Activated naive CD4-positive, alpha-beta T cell treated with anti-CD3 and anti-CD28 coated beads for 36 hours (primary cell): ENCODE measurements around the gene ARHGAP44. TPM values are rescaled to one million over a fixed set of nuclear protein-coding genes. Genes with fewer than 3 reads are reported as not detected.

Experiments used
- CTCF ChIA-PET: fragments of 350-600 bp; sonication (Branson Sonifier 250); formaldehyde crosslinking; loops from one replicate; lab custom pipeline; 2021; ENCODE audit warnings: antibody characterized with exemption; lab: Charles Lee
- DNase-seq: peaks from one replicate; pipeline ENCODE4 v3.0.0-alpha.2; 2020
- H3K27ac Mint-ChIP-seq: one replicate; pipeline ENCODE4 v1.8.0; 2021; ENCODE audit warnings: mild to moderate bottlenecking, mixed read lengths
- H3K27me3 Mint-ChIP-seq: one replicate; pipeline ENCODE4 v1.8.0; 2021; ENCODE audit warnings: low read depth, mixed read lengths
- H3K36me3 Mint-ChIP-seq: one replicate; pipeline ENCODE4 v1.8.0; 2021; ENCODE audit warnings: low read depth, mixed read lengths
- H3K4me1 Mint-ChIP-seq: one replicate; pipeline ENCODE4 v1.8.0; 2021; ENCODE audit warnings: low read depth, mixed read lengths
- H3K4me3 Mint-ChIP-seq: one replicate; pipeline ENCODE4 v1.8.0; 2021; ENCODE audit warnings: mild to moderate bottlenecking, moderate library complexity, mixed read lengths
- H3K9me3 Mint-ChIP-seq: one replicate; pipeline ENCODE4 v1.8.0; 2021; ENCODE audit warnings: mixed read lengths
- intact Hi-C: fragments of 100-400 bp; cut with micrococcal nuclease; formaldehyde crosslinking; loops from one replicate; pipeline ENCODE4 v1.15.1; 2023
- total RNA-seq, 2 experiments: library from RNA; stranded (reverse); gene quantifications; one replicate each; pipeline ENCODE4 v1.2.3, GENCODE V29; 2021

The ARHGAP44 gene
- total RNA-seq, 2 experiments from 2014 or later = 0.12 TPM; not detected in 1

- no peak overlapping the region for H3K27ac Mint-ChIP-seq
- intact Hi-C loops = no loop called here
- H3K27me3 Mint-ChIP-seq = peaks cover 41% of the 10 kb centered on the region
- H3K9me3 Mint-ChIP-seq = no peaks in the 10 kb centered on the region
- no peak for DNase-seq
- H3K4me1 Mint-ChIP-seq = peaks cover 7% of the 10 kb centered on the region
- CTCF ChIA-PET = interaction anchor here (1.0 to 1.1 kb wide), 2 partner anchors 10 to 244 kb away, joined by 3 read pairs; no protein-coding TSS in a partner anchor
- no peaks in the 10 kb centered on the region for H3K36me3 Mint-ChIP-seq
- H3K4me3 Mint-ChIP-seq = peak overlapping the region; percentile 47
Observed at GRCh38 chr17:12789075-12789480, 220 bp upstream of the ARHGAP44 start.

- Mint-ChIP-seq H3K4me1 (peaks cover 7% of the 10 kb centered on the region), H3K27ac (no peak overlapping the region), H3K27me3 (peaks cover 40% of the 10 kb centered on the region), H3K9me3 (no peaks in the 10 kb centered on the region), H3K36me3 (no peaks in the 10 kb centered on the region), H3K4me3 (peak overlapping the region; percentile 68)
- intact Hi-C loops = no loop called here
- no peak for DNase-seq
- CTCF ChIA-PET = interaction anchor here (1.0 kb wide), 1 partner anchor 9 kb away, joined by 3 read pairs; no protein-coding TSS in a partner anchor
Observed at GRCh38 chr17:12790249-12791106, 1.2 kb downstream of the ARHGAP44 start.

- Mint-ChIP-seq H3K36me3 (no peaks in the 10 kb centered on the region), H3K27ac (no peak overlapping the region), H3K4me3 (no peak overlapping the region), H3K4me1 (peaks cover 4% of the 10 kb centered on the region), H3K9me3 (peaks cover 8% of the 10 kb centered on the region), H3K27me3 (peaks cover 27% of the 10 kb centered on the region)
- intact Hi-C loops = no loop called here
- DNase-seq = no peak
- CTCF ChIA-PET = interaction anchor here (0.7 kb wide), 1 partner anchor 36 kb away, joined by 3 read pairs; no protein-coding TSS in a partner anchor
Observed at GRCh38 chr17:12794919-12795532, 5.7 kb downstream of the ARHGAP44 start.

GRCh38 chr17:12800855-12801365 lies 11.6 kb downstream of the ARHGAP44 start:
- intact Hi-C loops = no loop called here
- H3K27ac Mint-ChIP-seq = no peak overlapping the region
- H3K4me3 Mint-ChIP-seq = no peak overlapping the region
- H3K9me3 Mint-ChIP-seq = peaks cover 9% of the 10 kb centered on the region
- no peak for DNase-seq
- H3K27me3 Mint-ChIP-seq = peaks cover 6% of the 10 kb centered on the region
- H3K4me1 Mint-ChIP-seq = no peaks in the 10 kb centered on the region
- H3K36me3 Mint-ChIP-seq = no peaks in the 10 kb centered on the region
- CTCF ChIA-PET = interaction anchor here (0.5 kb wide), 1 partner anchor 1851 kb away, joined by 3 read pairs; no protein-coding TSS in a partner anchor

- no peak overlapping the region for H3K4me3 Mint-ChIP-seq
- no peaks in the 10 kb centered on the region for H3K36me3 Mint-ChIP-seq
- no peak overlapping the region for H3K27ac Mint-ChIP-seq
- peaks cover 15% of the 10 kb centered on the region for H3K9me3 Mint-ChIP-seq
- intact Hi-C loops = no loop called here
- CTCF ChIA-PET = no interaction called here
- H3K27me3 Mint-ChIP-seq = peaks cover 5% of the 10 kb centered on the region
- H3K4me1 Mint-ChIP-seq = no peaks in the 10 kb centered on the region
- no peak for DNase-seq
Observed at GRCh38 chr17:12806630-12807029, 17.3 kb downstream of the ARHGAP44 start.

- Mint-ChIP-seq H3K27me3 (peaks cover 4% of the 10 kb centered on the region), H3K4me1 (no peaks in the 10 kb centered on the region), H3K9me3 (peaks cover 14% of the 10 kb centered on the region), H3K27ac (no peak overlapping the region), H3K36me3 (no peaks in the 10 kb centered on the region), H3K4me3 (no peak overlapping the region)
- DNase-seq = no peak
- intact Hi-C loops = no loop called here
- CTCF ChIA-PET = no interaction called here
Observed at GRCh38 chr17:12808723-12809122, 19.4 kb downstream of the ARHGAP44 start.

- H3K9me3 Mint-ChIP-seq = peaks cover 12% of the 10 kb centered on the region
- H3K27ac Mint-ChIP-seq = no peak overlapping the region
- no peaks in the 10 kb centered on the region for H3K4me1 Mint-ChIP-seq
- CTCF ChIA-PET = no interaction called here
- H3K36me3 Mint-ChIP-seq = no peaks in the 10 kb centered on the region
- H3K27me3 Mint-ChIP-seq = peaks cover 2% of the 10 kb centered on the region
- intact Hi-C loops = no loop called here
- H3K4me3 Mint-ChIP-seq = no peak overlapping the region
- no peak for DNase-seq
Observed at GRCh38 chr17:12812877-12813276, 23.6 kb downstream of the ARHGAP44 start.

GRCh38 chr17:12813664-12814063 lies 24.4 kb downstream of the ARHGAP44 start:
- Mint-ChIP-seq H3K36me3 (no peaks in the 10 kb centered on the region), H3K27me3 (peaks cover 2% of the 10 kb centered on the region), H3K27ac (no peak overlapping the region), H3K4me1 (no peaks in the 10 kb centered on the region), H3K4me3 (no peak overlapping the region), H3K9me3 (peaks cover 11% of the 10 kb centered on the region)
- CTCF ChIA-PET = no interaction called here
- intact Hi-C loops = no loop called here
- DNase-seq = no peak

- no peak for DNase-seq
- H3K27me3 Mint-ChIP-seq = peaks cover 2% of the 10 kb centered on the region
- intact Hi-C loops = no loop called here
- no peak overlapping the region for H3K4me3 Mint-ChIP-seq
- CTCF ChIA-PET = no interaction called here
- H3K27ac Mint-ChIP-seq = no peak overlapping the region
- peaks cover 8% of the 10 kb centered on the region for H3K9me3 Mint-ChIP-seq
- H3K36me3 Mint-ChIP-seq = no peaks in the 10 kb centered on the region
- no peaks in the 10 kb centered on the region for H3K4me1 Mint-ChIP-seq
Observed at GRCh38 chr17:12814718-12815117, 25.4 kb downstream of the ARHGAP44 start.

- no peak overlapping the region for H3K27ac Mint-ChIP-seq
- peaks cover 8% of the 10 kb centered on the region for H3K9me3 Mint-ChIP-seq
- no peaks in the 10 kb centered on the region for H3K4me1 Mint-ChIP-seq
- H3K36me3 Mint-ChIP-seq = no peaks in the 10 kb centered on the region
- intact Hi-C loops = no loop called here
- no peak for DNase-seq
- CTCF ChIA-PET = no interaction called here
- H3K27me3 Mint-ChIP-seq = peaks cover 2% of the 10 kb centered on the region
- H3K4me3 Mint-ChIP-seq = no peak overlapping the region
Observed at GRCh38 chr17:12815642-12816141, 26.4 kb downstream of the ARHGAP44 start.

GRCh38 chr17:12821376-12821940 lies 32.2 kb downstream of the ARHGAP44 start:
- Mint-ChIP-seq H3K9me3 (peaks cover 8% of the 10 kb centered on the region), H3K4me3 (no peak overlapping the region), H3K27me3 (no peaks in the 10 kb centered on the region), H3K36me3 (no peaks in the 10 kb centered on the region), H3K4me1 (no peaks in the 10 kb centered on the region), H3K27ac (no peak overlapping the region)
- DNase-seq = no peak
- CTCF ChIA-PET = no interaction called here
- intact Hi-C loops = no loop called here

- H3K4me1 Mint-ChIP-seq = no peaks in the 10 kb centered on the region
- no peaks in the 10 kb centered on the region for H3K36me3 Mint-ChIP-seq
- CTCF ChIA-PET = no interaction called here
- intact Hi-C loops = no loop called here
- H3K9me3 Mint-ChIP-seq = peaks cover 6% of the 10 kb centered on the region
- no peak overlapping the region for H3K4me3 Mint-ChIP-seq
- no peak overlapping the region for H3K27ac Mint-ChIP-seq
- H3K27me3 Mint-ChIP-seq = no peaks in the 10 kb centered on the region
- DNase-seq = no peak
Observed at GRCh38 chr17:12826431-12826830, 37.1 kb downstream of the ARHGAP44 start.
